T-cell (primary cell): ENCODE data around the gene TMCO4. TPM values are rescaled to one million over a fixed set of nuclear protein-coding genes. Genes with fewer than 3 reads are reported as not detected.

Experiments used
- ATAC-seq, 4 experiments: fragments of 200-7000 bp in 3 of 4; fragments of 150-1000 bp in 1 of 4; cut with Tn5 transposase; replicated peaks in 1 of 4; 1 replicate in 3 of 4; 2 replicates in 1 of 4; pipeline ENCODE4 v1.10.0; 2021; ENCODE audit warnings: moderate library complexity in 3 of 4, mild to moderate bottlenecking in 2 of 4, moderate number of reproducible peaks in 1 of 4
- CTCF ChIA-PET, 2 donors: fragments of 300-600 bp; sonication (Branson Sonifier 250); formaldehyde crosslinking; loops; one replicate each; lab custom pipeline; 2022; ENCODE audit warnings: antibody characterized with exemption in 2 of 2; lab: Charles Lee
- POLR2A ChIA-PET, 2 donors: fragments of 300-600 bp; sonication (Branson Sonifier 250); formaldehyde crosslinking; loops; one replicate each; lab custom pipeline; 2022; ENCODE audit warnings: antibody characterized with exemption in 2 of 2; lab: Charles Lee
- DNase-seq, 35 experiments: peaks; one replicate each; pipeline versions ENCODE4 v3.0.0 to v3.0.0-alpha.2; 2013 to 2023
- H3K27ac ChIP-seq: one replicate; pipeline ENCODE4 v1.5.1; 2013; ENCODE audit warnings: low read length
- H3K27me3 ChIP-seq, 2 experiments: replicated peaks in 1 of 2; 1 replicate in 1 of 2; 2 replicates in 1 of 2; pipeline versions ENCODE4 v1.6.1 to v1.7.0; 2013; ENCODE audit warnings: low read length in 1 of 2, mixed read lengths in 1 of 2; ENCODE audit not compliant: control insufficient read depth in 2 of 2, insufficient read depth in 2 of 2; ENCODE audit errors: extremely low read depth in 1 of 2
- H3K36me3 ChIP-seq, 2 donors: 1 replicate in 1 of 2; 2 replicates in 1 of 2; pipeline versions ENCODE4 v1.6.1 to v1.7.0; 2013; ENCODE audit warnings: low read length in 1 of 2; ENCODE audit not compliant: control insufficient read depth in 2 of 2, insufficient read depth in 1 of 2; ENCODE audit errors: extremely low read depth in 1 of 2
- H3K4me1 ChIP-seq, 2 experiments: 1 replicate in 1 of 2; 2 replicates in 1 of 2; pipeline versions ENCODE4 v1.6.1 to v1.7.0; 2013; ENCODE audit warnings: low read length in 2 of 2, mixed read lengths in 1 of 2; ENCODE audit not compliant: insufficient read depth in 2 of 2, control insufficient read depth in 1 of 2; ENCODE audit errors: extremely low read depth in 1 of 2
- H3K4me3 ChIP-seq, 2 donors: 1 replicate in 1 of 2; 2 replicates in 1 of 2; pipeline versions ENCODE4 v1.5.1 to v1.7.0; 2013; ENCODE audit warnings: mild to moderate bottlenecking in 2 of 2, low read length in 1 of 2, moderate library complexity in 1 of 2; ENCODE audit not compliant: control insufficient read depth in 1 of 2; ENCODE audit errors: extremely low read depth in 1 of 2
- H3K9me3 ChIP-seq: 2 replicates; pipeline ENCODE4 v1.7.0; 2013
- H3K27ac Mint-ChIP-seq, 2 donors: one replicate each; pipeline ENCODE4 v1.8.0; 2020 to 2021; ENCODE audit warnings: mild to moderate bottlenecking in 2 of 2, mixed read lengths in 2 of 2
- H3K27me3 Mint-ChIP-seq, 2 donors: one replicate each; pipeline ENCODE4 v1.8.0; 2021 to 2022; ENCODE audit warnings: mixed read lengths in 2 of 2
- H3K36me3 Mint-ChIP-seq: one replicate; pipeline ENCODE4 v1.8.0; 2021; ENCODE audit warnings: mixed read lengths
- H3K4me1 Mint-ChIP-seq, 3 donors: one replicate each; pipeline ENCODE4 v1.8.0; 2020 to 2022; ENCODE audit warnings: mixed read lengths in 3 of 3, mild to moderate bottlenecking in 1 of 3
- H3K4me3 Mint-ChIP-seq, 3 donors: one replicate each; pipeline ENCODE4 v1.8.0; 2020 to 2022; ENCODE audit warnings: mild to moderate bottlenecking in 3 of 3, mixed read lengths in 3 of 3, moderate library complexity in 3 of 3
- H3K9me3 Mint-ChIP-seq, 3 donors: one replicate each; pipeline ENCODE4 v1.8.0; 2020 to 2022; ENCODE audit warnings: mixed read lengths in 3 of 3
- WGBS: methylation state at CpG from one replicate; pipeline ENCODE4 v1.1.5; 2013; ENCODE audit warnings: missing lambda C conversion rate; ENCODE audit not compliant: insufficient coverage; 5-methylcytosine and 5-hydroxymethylcytosine counted together
- total RNA-seq, 35 experiments: library from RNA in 6 of 35; stranded (reverse) in 6 of 35; fragments of 120-200 nt in 1 of 35; gene quantifications; one replicate each; pipeline versions ENCODE4 v1.2.1 to v1.2.4 and lab custom pipeline; 2013 to 2026

The TMCO4 gene
- total RNA-seq, 5 donors from 2014 or later (not counting 1 experiment from before 2014, with no cell fraction given): 17.2 to 29.2 (median 22.3) TPM

- no peak overlapping the region for H3K4me3 Mint-ChIP-seq
- no peak overlapping the region for H3K4me3 ChIP-seq
- no peaks in the 10 kb centered on the region for H3K9me3 ChIP-seq
- POLR2A ChIA-PET: no interaction called here
- H3K27ac Mint-ChIP-seq: no peak overlapping the region
- no peaks in the 10 kb centered on the region for H3K4me1 Mint-ChIP-seq
- no peaks in the 10 kb centered on the region for H3K4me1 ChIP-seq
- no peak for DNase-seq
- peaks cover 0 to 4% of the 10 kb centered on the region in 2 experiments for H3K27me3 ChIP-seq
- no peak overlapping the region for H3K27ac ChIP-seq
- CTCF ChIA-PET: no interaction called here
- no peaks in the 10 kb centered on the region for H3K9me3 Mint-ChIP-seq
- H3K36me3 ChIP-seq: no peaks in the 10 kb centered on the region
- H3K36me3 Mint-ChIP-seq: no peaks in the 10 kb centered on the region
- ATAC-seq: no peak
- H3K27me3 Mint-ChIP-seq: peaks cover 22% of the 10 kb centered on the region in 2 donors
Measured at GRCh38 chr1:19840228-19840627, 40.5 kb upstream of the TMCO4 start.

- H3K36me3 Mint-ChIP-seq: no peaks in the 10 kb centered on the region
- H3K9me3 Mint-ChIP-seq: no peaks in the 10 kb centered on the region
- no CpG with 5 or more reads among the region's 2 CpGs for WGBS
- no peaks in the 10 kb centered on the region for H3K4me1 ChIP-seq
- ATAC-seq (no peak), DNase-seq (no peak)
- H3K27ac Mint-ChIP-seq: peak overlapping the region in 1 of 2 donors; percentile 9
- H3K4me3 Mint-ChIP-seq: no peak overlapping the region
- peaks cover 0 to 6% of the 10 kb centered on the region in 2 experiments for H3K27me3 ChIP-seq
- ChIA-PET CTCF (no interaction called here), POLR2A (no interaction called here)
- no peaks in the 10 kb centered on the region for H3K36me3 ChIP-seq
- H3K27me3 Mint-ChIP-seq: peaks cover 12 to 28% of the 10 kb centered on the region in 2 donors
- no peaks in the 10 kb centered on the region for H3K9me3 ChIP-seq
- H3K27ac ChIP-seq: no peak overlapping the region
- no peaks in the 10 kb centered on the region for H3K4me1 Mint-ChIP-seq
- no peak overlapping the region for H3K4me3 ChIP-seq
Measured at GRCh38 chr1:19837866-19838265, 38.1 kb upstream of the TMCO4 start.

- ChIA-PET CTCF (no interaction called here), POLR2A (no interaction called here)
- no peak overlapping the region for H3K27ac ChIP-seq
- no peak overlapping the region for H3K27ac Mint-ChIP-seq
- 100% methylated on average over 1 of the region's 4 CpGs for WGBS
- no peak for DNase-seq
- no peaks in the 10 kb centered on the region for H3K4me1 ChIP-seq
- H3K27me3 ChIP-seq: peaks cover 0 to 10% of the 10 kb centered on the region in 2 experiments
- no peaks in the 10 kb centered on the region for H3K4me1 Mint-ChIP-seq
- no peaks in the 10 kb centered on the region for H3K9me3 ChIP-seq
- H3K4me3 ChIP-seq: no peak overlapping the region
- H3K9me3 Mint-ChIP-seq: no peaks in the 10 kb centered on the region
- peaks cover 4% of the 10 kb centered on the region for H3K36me3 Mint-ChIP-seq
- no peak overlapping the region for H3K4me3 Mint-ChIP-seq
- peaks cover 20 to 48% of the 10 kb centered on the region in 2 donors for H3K27me3 Mint-ChIP-seq
- no peaks in the 10 kb centered on the region for H3K36me3 ChIP-seq
- ATAC-seq: no peak
Measured at GRCh38 chr1:19835578-19835977, 35.9 kb upstream of the TMCO4 start.

GRCh38 chr1:19831441-19831840, 31.7 kb upstream of the TMCO4 start:
- POLR2A ChIA-PET: no interaction called here
- Mint-ChIP-seq H3K27ac (no peak overlapping the region), H3K4me1 (no peaks in the 10 kb centered on the region), H3K9me3 (no peaks in the 10 kb centered on the region), H3K27me3 (peaks cover 38 to 63% of the 10 kb centered on the region in 2 donors), H3K4me3 (no peak overlapping the region), H3K36me3 (peaks cover 4% of the 10 kb centered on the region)
- WGBS: no CpG with 5 or more reads among the region's 3 CpGs
- Histone ChIP-seq H3K27me3 (peaks cover 0 to 16% of the 10 kb centered on the region in 2 experiments), H3K36me3 (no peaks in the 10 kb centered on the region), H3K27ac (no peak overlapping the region), H3K4me1 (no peaks in the 10 kb centered on the region), H3K4me3 (no peak overlapping the region), H3K9me3 (no peaks in the 10 kb centered on the region)
- ATAC-seq: no peak
- CTCF ChIA-PET: interaction anchor here in 1 of 2 donors (0.5 kb wide), 1 partner anchor 322 kb away, joined by 3 read pairs; no protein-coding TSS in a partner anchor
- DNase-seq: no peak

- ChIA-PET CTCF (no interaction called here), POLR2A (no interaction called here)
- Mint-ChIP-seq H3K27me3 (peaks cover 29 to 56% of the 10 kb centered on the region in 2 donors), H3K9me3 (no peaks in the 10 kb centered on the region), H3K27ac (no peak overlapping the region), H3K36me3 (peaks cover 4% of the 10 kb centered on the region), H3K4me3 (no peak overlapping the region), H3K4me1 (peaks cover 0 to 7% (median 3%) of the 10 kb centered on the region in 3 donors)
- H3K27me3 ChIP-seq: peaks cover 0 to 10% of the 10 kb centered on the region in 2 experiments
- H3K4me1 ChIP-seq: no peaks in the 10 kb centered on the region
- ATAC-seq (no peak), DNase-seq (no peak)
- no peak overlapping the region for H3K4me3 ChIP-seq
- H3K27ac ChIP-seq: no peak overlapping the region
- no peaks in the 10 kb centered on the region for H3K9me3 ChIP-seq
- no CpG with 5 or more reads among the region's 3 CpGs for WGBS
- no peaks in the 10 kb centered on the region for H3K36me3 ChIP-seq
Measured at GRCh38 chr1:19828546-19828945, 28.8 kb upstream of the TMCO4 start.

- POLR2A ChIA-PET: no interaction called here
- CTCF ChIA-PET: no interaction called here
- no peak overlapping the region for H3K27ac Mint-ChIP-seq
- H3K27me3 Mint-ChIP-seq: peaks cover 22 to 29% of the 10 kb centered on the region in 2 donors
- peaks cover 0 to 7% (median 3%) of the 10 kb centered on the region in 3 donors for H3K4me1 Mint-ChIP-seq
- no peak overlapping the region for H3K4me3 Mint-ChIP-seq
- Histone ChIP-seq H3K36me3 (no peaks in the 10 kb centered on the region), H3K9me3 (no peaks in the 10 kb centered on the region), H3K27ac (no peak overlapping the region), H3K27me3 (peaks cover 0 to 6% of the 10 kb centered on the region in 2 experiments), H3K4me3 (no peak overlapping the region), H3K4me1 (no peaks in the 10 kb centered on the region)
- DNase-seq: no peak
- H3K9me3 Mint-ChIP-seq: no peaks in the 10 kb centered on the region
- WGBS: 34% methylated on average over 6 of the region's 6 CpGs
- ATAC-seq: no peak
- H3K36me3 Mint-ChIP-seq: no peaks in the 10 kb centered on the region
Measured at GRCh38 chr1:19825298-19825697, 25.6 kb upstream of the TMCO4 start.

GRCh38 chr1:19824541-19824940, 24.8 kb upstream of the TMCO4 start:
- WGBS: 50% methylated on average over 1 of the region's 4 CpGs
- Mint-ChIP-seq H3K4me1 (peaks cover 0 to 7% (median 3%) of the 10 kb centered on the region in 3 donors), H3K27ac (no peak overlapping the region), H3K27me3 (peaks cover 17 to 24% of the 10 kb centered on the region in 2 donors), H3K4me3 (no peak overlapping the region), H3K9me3 (no peaks in the 10 kb centered on the region), H3K36me3 (no peaks in the 10 kb centered on the region)
- Histone ChIP-seq H3K4me3 (no peak overlapping the region), H3K27me3 (peaks cover 0 to under 1% of the 10 kb centered on the region in 2 experiments), H3K36me3 (no peaks in the 10 kb centered on the region), H3K9me3 (no peaks in the 10 kb centered on the region), H3K4me1 (no peaks in the 10 kb centered on the region), H3K27ac (no peak overlapping the region)
- DNase-seq: no peak
- no peak for ATAC-seq
- ChIA-PET POLR2A (no interaction called here), CTCF (no interaction called here)
